Measurements from ENCODE around the gene RITA1.
"Not testable (repeated sequence)": the region's sequence is repeated elsewhere in the genome, so short reads cannot be mapped to it uniquely, and the experiment has no call there.

RITA1 gene

DNA sequence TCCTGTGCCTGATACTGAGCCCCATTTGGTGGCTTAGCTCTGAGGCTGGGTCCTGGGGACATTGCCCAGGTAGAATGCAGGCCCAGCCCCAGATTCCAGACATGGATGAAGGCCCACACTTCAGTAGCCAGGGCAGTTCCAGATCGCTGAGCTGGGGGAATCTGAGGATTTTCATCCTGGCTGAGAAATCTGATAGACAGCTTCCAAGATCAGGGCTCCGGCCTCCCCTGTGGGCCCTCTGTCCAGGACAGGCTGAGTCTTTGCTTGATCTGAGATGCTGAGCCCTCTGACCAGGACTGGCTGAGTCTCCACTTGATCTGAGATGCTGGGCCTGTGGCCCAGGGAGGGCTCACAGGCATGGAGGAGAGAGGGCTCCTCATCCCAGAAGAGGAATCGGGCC lies 46.7 kb upstream of the RITA1 start:
- TF ChIP-seq, protein P1, sequence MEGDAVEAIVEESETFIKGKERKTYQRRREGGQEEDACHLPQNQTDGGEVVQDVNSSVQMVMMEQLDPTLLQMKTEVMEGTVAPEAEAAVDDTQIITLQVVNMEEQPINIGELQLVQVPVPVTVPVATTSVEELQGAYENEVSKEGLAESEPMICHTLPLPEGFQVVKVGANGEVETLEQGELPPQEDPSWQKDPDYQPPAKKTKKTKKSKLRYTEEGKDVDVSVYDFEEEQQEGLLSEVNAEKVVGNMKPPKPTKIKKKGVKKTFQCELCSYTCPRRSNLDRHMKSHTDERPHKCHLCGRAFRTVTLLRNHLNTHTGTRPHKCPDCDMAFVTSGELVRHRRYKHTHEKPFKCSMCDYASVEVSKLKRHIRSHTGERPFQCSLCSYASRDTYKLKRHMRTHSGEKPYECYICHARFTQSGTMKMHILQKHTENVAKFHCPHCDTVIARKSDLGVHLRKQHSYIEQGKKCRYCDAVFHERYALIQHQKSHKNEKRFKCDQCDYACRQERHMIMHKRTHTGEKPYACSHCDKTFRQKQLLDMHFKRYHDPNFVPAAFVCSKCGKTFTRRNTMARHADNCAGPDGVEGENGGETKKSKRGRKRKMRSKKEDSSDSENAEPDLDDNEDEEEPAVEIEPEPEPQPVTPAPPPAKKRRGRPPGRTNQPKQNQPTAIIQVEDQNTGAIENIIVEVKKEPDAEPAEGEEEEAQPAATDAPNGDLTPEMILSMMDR (IDR thresholded peaks at IDR 0.05; ENCODE audit: insufficient read depth, low read length, poor library complexity, severe bottlenecking) = no peak
- DNase-seq (ENCODE audit: extremely low read depth, insufficient read length) = no peak
- no peak overlapping the region for H3K4me3 ChIP-seq (replicated peaks; ENCODE audit: low read depth, low read length)
- no peaks in the 10 kb centered on the region for H3K36me3 ChIP-seq (ENCODE audit: control insufficient read depth, insufficient read depth, low read length)
- H3K27me3 ChIP-seq (replicated peaks; ENCODE audit: control insufficient read depth, insufficient read depth, low read length) = no peaks in the 10 kb centered on the region; the same call in 1 of the 2 replicates

DNA sequence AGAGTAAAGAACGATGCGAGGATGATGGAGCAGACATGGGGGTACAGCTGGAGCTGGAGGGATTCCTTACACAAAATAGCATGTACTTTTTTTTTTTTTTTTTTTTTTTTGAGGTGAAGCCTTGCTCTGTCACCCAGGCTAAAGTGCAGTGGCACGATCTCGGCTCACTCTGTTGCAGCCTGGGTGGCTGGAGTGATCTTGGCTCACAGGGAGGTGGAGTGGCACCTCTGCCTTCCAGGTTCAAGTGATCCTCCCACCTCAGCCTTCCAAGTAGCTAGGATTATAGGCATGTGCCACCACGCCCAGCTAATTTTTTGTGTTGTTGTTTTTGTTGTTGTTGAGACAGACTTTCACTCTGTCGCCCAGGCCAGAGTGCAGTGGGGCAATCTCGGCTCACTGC lies 44.8 kb upstream of the RITA1 start:
- Histone ChIP-seq H3K4me3 (replicated peaks; ENCODE audit: low read depth, low read length) (no peak overlapping the region), H3K36me3 (ENCODE audit: control insufficient read depth, insufficient read depth, low read length) (no peaks in the 10 kb centered on the region), H3K27me3 (replicated peaks; ENCODE audit: control insufficient read depth, insufficient read depth, low read length) (no peaks in the 10 kb centered on the region)
- DNase-seq (ENCODE audit: extremely low read depth, insufficient read length) = no peak
- TF ChIP-seq, protein P1 (IDR thresholded peaks at IDR 0.05; ENCODE audit: insufficient read depth, low read length, poor library complexity, severe bottlenecking) = no peak

DNA sequence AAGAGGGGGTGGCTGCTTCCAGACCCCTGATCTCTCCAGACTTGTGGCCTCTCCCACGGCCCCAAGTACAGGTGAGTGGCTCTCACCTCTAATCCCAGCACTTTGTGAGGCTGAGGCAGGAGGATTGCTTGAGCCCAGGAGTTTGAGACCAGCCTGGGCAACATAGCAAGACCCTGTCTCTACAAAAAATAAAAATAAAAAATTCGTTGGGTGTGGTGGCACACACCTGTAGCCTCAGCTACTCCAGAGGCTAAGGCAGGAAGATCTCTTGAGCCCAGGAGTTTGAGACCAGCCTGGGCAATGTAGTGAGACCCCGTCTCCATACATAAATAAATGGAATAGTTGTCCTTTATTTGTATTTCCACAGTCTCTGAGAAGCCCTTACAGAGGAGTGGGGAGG lies 43.8 kb upstream of the RITA1 start:
- not testable (repeated sequence) for DNase-seq (ENCODE audit: extremely low read depth, insufficient read length); H3K27me3 ChIP-seq (replicated peaks; ENCODE audit: control insufficient read depth, insufficient read depth, low read length); H3K4me3 ChIP-seq (replicated peaks; ENCODE audit: low read depth, low read length); H3K36me3 ChIP-seq (ENCODE audit: control insufficient read depth, insufficient read depth, low read length)

DNA sequence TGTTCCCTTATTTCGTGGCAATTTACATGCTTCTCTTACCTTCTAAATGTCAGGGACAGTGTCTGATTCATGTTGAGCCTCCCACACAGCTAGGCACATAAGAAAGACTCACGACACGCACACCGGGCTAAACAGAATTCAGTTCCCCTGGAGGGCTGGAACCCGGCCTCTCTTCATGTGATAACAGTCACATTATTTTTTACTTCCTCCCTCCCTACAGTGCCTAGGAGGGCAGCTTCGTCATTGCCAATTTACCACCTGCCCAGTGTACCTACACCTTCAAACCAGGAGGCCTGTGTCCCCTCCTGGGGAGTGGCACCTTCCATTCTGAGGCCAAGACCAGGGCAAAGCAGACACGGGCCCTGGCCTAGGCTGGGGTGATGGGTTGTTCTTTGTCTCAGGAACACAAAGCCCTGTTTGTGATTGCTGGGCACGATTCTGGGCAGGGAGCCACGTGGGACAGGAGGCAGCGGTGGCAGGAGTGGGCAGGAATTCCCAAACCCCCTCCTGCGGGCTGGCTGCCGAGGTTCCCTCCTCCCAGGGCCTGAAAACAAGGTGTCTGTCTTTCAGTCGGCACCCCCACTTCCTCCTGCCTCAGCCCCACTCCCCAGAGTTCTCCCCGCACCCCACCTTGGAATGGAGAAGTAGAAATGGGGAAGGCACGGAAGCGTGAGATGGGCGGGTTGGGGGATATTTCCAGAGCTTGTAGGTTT lies 43.2 kb upstream of the RITA1 start:
- Histone ChIP-seq H3K4me3 (replicated peaks; ENCODE audit: low read depth, low read length) (no peak overlapping the region), H3K36me3 (ENCODE audit: control insufficient read depth, insufficient read depth, low read length) (no peaks in the 10 kb centered on the region), H3K27me3 (replicated peaks; ENCODE audit: control insufficient read depth, insufficient read depth, low read length) (no peaks in the 10 kb centered on the region; the same call in 1 of the 2 replicates)
- TF ChIP-seq, protein P1 (IDR thresholded peaks at IDR 0.05; ENCODE audit: insufficient read depth, low read length, poor library complexity, severe bottlenecking) = no peak
- no peak for DNase-seq (ENCODE audit: extremely low read depth, insufficient read length)

DNA sequence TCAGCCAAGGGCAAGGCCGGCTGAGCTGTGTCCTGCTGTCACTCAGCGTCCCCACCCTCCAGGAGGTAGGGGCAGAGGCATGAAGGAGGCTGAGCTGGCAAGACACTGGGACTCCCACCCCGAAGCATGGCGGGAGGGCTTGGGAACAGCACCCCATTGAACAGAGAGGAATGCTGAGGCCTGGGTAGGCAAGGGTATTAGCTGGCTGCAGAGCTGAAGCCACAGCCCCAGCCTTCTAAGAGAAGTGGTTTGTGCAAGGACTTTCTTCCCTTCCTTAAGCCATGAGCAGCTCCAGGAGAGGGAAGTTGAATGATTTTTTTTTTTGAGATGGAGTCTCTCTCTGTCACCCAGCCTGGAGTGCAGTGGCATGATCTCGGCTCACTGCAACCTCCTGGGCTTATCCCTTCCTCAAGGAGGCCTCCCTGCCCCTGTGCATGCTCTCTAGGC lies 42.6 kb upstream of the RITA1 start:
- no peaks in the 10 kb centered on the region; the same call in 1 of the 2 replicates for H3K27me3 ChIP-seq (replicated peaks; ENCODE audit: control insufficient read depth, insufficient read depth, low read length)
- H3K36me3 ChIP-seq (ENCODE audit: control insufficient read depth, insufficient read depth, low read length) = no peaks in the 10 kb centered on the region

DNA sequence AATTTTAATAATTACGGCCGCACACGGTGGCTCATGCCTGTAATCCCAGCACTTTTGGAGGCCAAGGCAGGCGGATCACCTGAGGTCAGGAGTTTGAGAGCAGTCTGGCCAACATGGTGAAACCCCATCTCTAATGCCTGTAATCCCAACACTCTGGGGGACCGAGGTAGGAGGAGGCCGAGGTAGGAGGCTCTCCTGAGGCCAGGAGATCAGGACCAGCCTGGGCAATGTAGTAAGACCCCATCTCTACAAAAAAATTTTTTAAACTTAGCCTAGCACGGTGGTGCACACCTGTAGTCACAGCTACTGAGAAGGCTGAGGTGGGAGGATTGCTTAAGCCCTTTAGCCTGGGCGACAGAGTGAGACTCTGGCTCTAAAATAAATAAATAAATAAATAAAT lies 41.6 kb upstream of the RITA1 start:
- Histone ChIP-seq H3K4me3 (replicated peaks; ENCODE audit: low read depth, low read length) (no peak overlapping the region), H3K36me3 (ENCODE audit: control insufficient read depth, insufficient read depth, low read length) (no peaks in the 10 kb centered on the region), H3K27me3 (replicated peaks; ENCODE audit: control insufficient read depth, insufficient read depth, low read length) (no peaks in the 10 kb centered on the region; the same call in 1 of the 2 replicates)
- no peak for DNase-seq (ENCODE audit: extremely low read depth, insufficient read length)
- TF ChIP-seq, protein P1 (IDR thresholded peaks at IDR 0.05; ENCODE audit: insufficient read depth, low read length, poor library complexity, severe bottlenecking) = no peak

More for the DNA sequence above, 42.6 kb upstream of the RITA1 start:
- no peak for DNase-seq (ENCODE audit: extremely low read depth, insufficient read length)
- TF ChIP-seq, protein P1 (IDR thresholded peaks at IDR 0.05; ENCODE audit: insufficient read depth, low read length, poor library complexity, severe bottlenecking) = no peak
- no peak overlapping the region for H3K4me3 ChIP-seq (replicated peaks; ENCODE audit: low read depth, low read length)

Data from GM06990 (cell line).